Epithelial cell of proximal tubule (primary cell): Measurements from ENCODE around the gene TAMALIN. TPM values are rescaled to one million over a fixed set of nuclear protein-coding genes. Genes with fewer than 3 reads are reported as not detected.

Source experiments
- DNase-seq: peaks from one replicate; pipeline ENCODE4 v3.0.0-alpha.2; 2011; ENCODE audit warnings: low read depth
- H3K4me3 ChIP-seq: 2 replicates; pipeline ENCODE4 v1.5.1; 2011; ENCODE audit warnings: low read depth, mild to moderate bottlenecking, low read length
- CTCF ChIP-seq: conservative IDR thresholded peaks from 2 replicates; pipeline ENCODE4 v1.5.1; 2012; ENCODE audit warnings: low read depth, mild to moderate bottlenecking, low read length
- total RNA-seq: library from RNA; depleted of rRNA; stranded (reverse); fragments of >200 nt; gene quantifications from 2 replicates; pipeline ENCODE4 v1.2.3, GENCODE V29; 2015

The TAMALIN gene
- total RNA-seq, 1 donor from 2014 or later, result 2.9 TPM

DNA sequence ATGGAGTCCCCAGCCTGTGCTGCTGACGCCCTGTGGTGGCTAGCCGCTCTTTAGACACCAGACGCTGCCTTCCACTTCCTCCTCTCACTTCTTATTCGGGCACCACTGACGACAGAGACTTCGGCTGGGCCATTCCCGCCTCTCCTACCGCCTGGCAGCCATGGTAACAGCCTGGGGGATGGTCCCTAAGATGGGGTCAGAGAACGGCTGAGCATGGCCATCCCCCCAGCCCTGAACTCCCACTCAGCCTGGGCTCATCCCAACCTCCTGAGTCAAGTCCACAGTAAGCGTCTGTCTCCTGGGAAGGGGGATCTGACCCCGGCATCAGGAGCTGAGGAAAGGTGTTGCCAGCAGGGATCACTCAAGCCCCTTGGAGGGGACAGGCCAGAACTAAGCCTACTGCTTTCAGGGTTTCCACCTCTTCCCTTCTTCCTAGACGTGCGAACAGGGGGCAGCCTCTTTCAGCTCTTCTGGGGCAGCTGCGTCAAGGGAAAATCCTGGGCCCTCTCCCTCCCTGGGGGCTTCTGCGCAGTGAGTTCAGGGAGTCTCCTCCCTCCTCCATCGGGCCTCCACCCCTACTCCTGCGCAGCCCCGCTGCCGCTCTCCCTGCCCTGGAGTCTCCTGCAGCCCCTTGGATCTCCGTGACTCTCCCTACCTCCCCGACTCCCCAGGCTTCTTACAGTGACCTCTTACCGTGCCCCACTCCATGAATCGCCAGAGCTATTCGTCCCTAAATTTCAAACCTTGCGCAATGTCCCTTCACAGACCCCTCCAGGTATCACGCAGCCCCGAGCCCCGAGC lies 643 bp upstream of the TAMALIN start:
- no peak for DNase-seq
- no peak for TF ChIP-seq CTCF
- peak overlapping the region; percentile 55 for H3K4me3 ChIP-seq

GRCh38 chr12:52007158-52007921 lies 594 bp downstream of the TAMALIN start:
- H3K4me3 ChIP-seq, result peak overlapping the region; percentile 55
- DNase-seq, result no peak
- no peak for TF ChIP-seq CTCF

DNA sequence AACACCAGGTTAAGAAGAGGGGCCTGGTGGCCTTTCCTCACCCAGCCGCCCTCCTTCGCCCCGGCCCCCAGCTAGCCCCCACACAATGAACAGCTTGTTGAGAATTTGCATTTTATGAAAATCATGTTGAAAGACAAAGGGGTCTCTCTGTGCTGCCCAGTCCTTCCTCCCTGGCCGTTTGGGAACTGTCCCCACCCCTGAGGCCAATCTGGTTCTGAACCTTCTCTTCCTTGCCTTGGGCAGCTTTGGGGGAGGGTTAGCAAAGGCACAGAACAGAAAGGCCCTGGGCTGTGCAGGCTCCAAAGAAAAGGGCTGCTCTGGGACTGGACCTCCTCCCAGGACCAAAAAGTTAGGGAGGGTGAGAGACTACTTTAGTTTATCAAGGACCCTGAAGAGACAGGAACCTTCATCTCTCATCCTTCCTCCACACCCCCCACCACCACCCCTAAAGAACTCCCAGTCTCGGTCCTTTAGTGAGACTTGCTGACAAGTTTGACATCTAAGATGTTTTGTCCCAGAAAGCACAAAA lies 1.3 kb downstream of the TAMALIN start:
- no peak for TF ChIP-seq CTCF
- no peak for DNase-seq
- H3K4me3 ChIP-seq, result peak overlapping the region; percentile 55

DNA sequence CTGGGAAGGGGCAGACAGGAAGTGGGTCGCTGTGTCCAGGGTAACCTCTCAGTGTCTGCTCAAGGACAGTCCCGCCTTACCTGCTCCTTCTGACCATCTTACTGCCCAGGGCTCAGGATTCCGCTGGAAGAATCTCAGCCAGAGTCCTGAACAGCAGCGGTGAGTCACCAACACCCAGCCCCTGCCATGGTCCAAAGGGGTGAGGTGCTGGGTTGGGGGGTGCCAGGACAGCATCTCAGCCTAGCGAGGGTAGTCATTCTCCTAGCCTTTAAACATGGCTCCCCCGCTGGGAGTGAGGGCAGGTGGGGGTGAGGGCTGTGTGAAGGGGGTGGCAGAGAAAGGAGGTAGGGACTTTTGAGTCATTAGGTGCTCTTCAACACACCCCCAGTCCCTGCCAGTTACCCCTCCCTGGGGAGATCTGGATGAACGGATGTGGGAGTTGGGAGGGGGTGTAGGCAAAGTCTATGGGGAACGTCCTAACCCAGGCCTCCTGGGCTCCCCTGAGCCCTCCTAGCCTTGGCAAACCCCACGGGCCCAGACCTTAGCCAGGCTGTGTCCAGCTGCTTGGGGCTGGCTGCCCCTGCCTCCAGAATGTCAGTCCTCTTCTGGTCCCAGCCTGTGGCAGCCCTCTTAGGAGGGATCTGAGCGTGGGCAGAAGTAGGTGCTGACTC lies 2.5 kb downstream of the TAMALIN start:
- no peak for TF ChIP-seq CTCF
- DNase-seq, result no peak
- H3K4me3 ChIP-seq, result no peak overlapping the region

GRCh38 chr12:52010152-52010622 lies 3.4 kb downstream of the TAMALIN start:
- no peak for DNase-seq
- H3K4me3 ChIP-seq, result no peak overlapping the region
- no peak for TF ChIP-seq CTCF

DNA sequence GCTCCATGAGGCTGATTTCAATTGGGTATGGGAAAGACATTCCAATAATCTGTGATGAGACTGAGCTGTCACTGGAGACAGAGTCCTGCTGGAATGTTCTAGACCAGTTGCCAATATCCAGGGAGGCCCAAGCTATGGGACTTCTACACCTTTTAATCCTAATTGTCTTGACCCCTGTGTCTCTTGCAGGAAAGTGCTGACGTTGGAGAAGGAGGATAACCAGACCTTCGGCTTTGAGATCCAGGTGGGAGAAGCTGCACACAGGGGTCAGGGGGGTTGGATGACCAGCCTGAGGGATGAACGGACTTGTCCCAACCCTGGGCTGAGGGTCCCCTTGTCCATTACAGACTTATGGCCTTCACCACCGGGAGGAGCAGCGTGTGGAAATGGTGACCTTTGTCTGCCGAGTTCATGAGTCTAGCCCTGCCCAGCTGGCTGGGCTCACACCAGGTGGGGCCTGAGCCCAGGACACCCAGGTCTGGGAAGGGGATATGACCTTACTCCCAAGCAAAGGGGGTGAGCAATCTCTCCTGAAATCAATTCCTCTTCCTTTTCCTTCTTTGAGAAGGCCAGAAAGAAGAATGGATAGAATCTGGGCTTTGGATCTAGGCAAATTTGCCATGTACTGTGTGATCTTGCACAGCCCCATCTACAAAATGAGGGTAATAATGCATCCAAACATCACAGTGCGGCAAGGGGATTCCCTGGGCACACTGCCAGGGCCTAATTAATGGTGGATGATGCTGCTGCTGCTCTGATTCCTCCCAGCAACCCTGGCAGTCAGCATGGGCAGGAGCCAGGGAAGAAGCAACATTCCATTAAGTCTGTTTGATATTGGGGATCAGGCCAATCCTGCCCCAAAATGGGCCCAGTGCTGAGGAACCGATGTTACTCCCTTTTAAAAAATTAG lies 4.2 kb downstream of the TAMALIN start:
- H3K4me3 ChIP-seq, result no peak overlapping the region
- TF ChIP-seq CTCF, result no peak
- no peak for DNase-seq
